HepG2 (cell line): ENCODE measurements around the gene METTL26. TPM values are rescaled to one million over a fixed set of nuclear protein-coding genes. Genes with fewer than 3 reads are reported as not detected.

ENCODE experiments used
- CAMTA2 ChIP-seq: sonication (generic); formaldehyde crosslinking; IDR thresholded peaks from 2 replicates; pipeline ENCODE4 v1.4.0; 2020; ENCODE audit warnings: mild to moderate bottlenecking, missing genetic modification reagents, borderline replicate concordance
- CEBPB ChIP-seq: IDR thresholded peaks from 2 replicates; pipeline ENCODE4 v1.6.1; 2011; ENCODE audit warnings: low read depth, low read length, improper control_type of control experiment, borderline replicate concordance
- FIP1L1 ChIP-seq: fragments of 200-400 bp; formaldehyde crosslinking; IDR thresholded peaks from 2 replicates; pipeline ENCODE4 v1.6.1; 2018; ENCODE audit warnings: low read depth, mild to moderate bottlenecking, low read length, moderate library complexity, borderline replicate concordance; ENCODE audit not compliant: insufficient read depth
- MEF2D ChIP-seq: sonication (generic); formaldehyde crosslinking; IDR thresholded peaks from 2 replicates; pipeline ENCODE4 v1.5.1; 2020; ENCODE audit warnings: mild to moderate bottlenecking, missing genetic modification reagents
- NFYB ChIP-seq: sonication (generic); formaldehyde crosslinking; IDR thresholded peaks from 2 replicates; pipeline ENCODE4 v1.4.0; 2020; ENCODE audit warnings: missing genetic modification reagents
- NKX3-1 ChIP-seq: sonication (generic); formaldehyde crosslinking; IDR thresholded peaks from 2 replicates; pipeline ENCODE4 v1.5.0; 2020; ENCODE audit warnings: missing genetic modification reagents
- NR2F2 ChIP-seq: IDR thresholded peaks from 2 replicates; pipeline ENCODE4 v1.6.1; 2012; ENCODE audit warnings: low read depth, inconsistent platforms, borderline replicate concordance
- PAX8 ChIP-seq: sonication (generic); formaldehyde crosslinking; IDR thresholded peaks from 2 replicates; pipeline ENCODE4 v1.8.0; 2022; ENCODE audit warnings: mild to moderate bottlenecking, missing genetic modification reagents, borderline replicate concordance
- RCOR2 ChIP-seq: IDR thresholded peaks from 2 replicates; pipeline ENCODE4 v1.6.1; 2016; ENCODE audit warnings: missing biosample characterization, missing genetic modification reagents
- ZNF546 ChIP-seq: sonication (generic); formaldehyde crosslinking; conservative IDR thresholded peaks from 2 replicates; pipeline ENCODE4 v1.8.1; 2023; ENCODE audit warnings: mild to moderate bottlenecking, missing genetic modification reagents
- ZNF562 ChIP-seq: sonication (generic); formaldehyde crosslinking; IDR thresholded peaks from 2 replicates; pipeline ENCODE4 v1.8.0; 2022; ENCODE audit warnings: missing genetic modification reagents, borderline replicate concordance
- ZNF572 ChIP-seq: sonication (generic); formaldehyde crosslinking; IDR thresholded peaks from 2 replicates; pipeline ENCODE4 v1.5.1; 2020; ENCODE audit warnings: mild to moderate bottlenecking, missing genetic modification reagents
- polyA plus RNA-seq, 8 experiments: library from polyadenylated mRNA; depleted of rRNA in 3 of 8; stranded (reverse) in 7 of 8; unstranded in 1 of 8; fragments of >200 nt; fragmentation: Illumina TruSeq in 4 of 8; extraction: Trizol in 4 of 8; gene quantifications; 2 replicates each; pipeline versions ENCODE4 v1.2.1 to v1.2.3, GENCODE V29; 2011 to 2016; ENCODE audit warnings: low read depth in 4 of 8, missing spikeins in 1 of 8, mixed read lengths in 1 of 8; ENCODE audit not compliant: insufficient read depth in 1 of 8
- total RNA-seq, 5 experiments: library from RNA; depleted of rRNA; stranded (reverse); fragments of >200 nt; fragmentation: Illumina TruSeq; extraction: Trizol; gene quantifications; 2 replicates each; pipeline ENCODE4 v1.2.3, GENCODE V29; 2016; ENCODE audit warnings: low read depth in 1 of 5
- TF ChIP-seq, protein P1 (sequence below): IDR thresholded peaks from 2 replicates; pipeline ENCODE4 v1.6.1; 2018; ENCODE audit warnings: missing genetic modification reagents, mild to moderate bottlenecking, missing compliant biosample characterization
- TF ChIP-seq, protein P2 (sequence below): sonication (generic); formaldehyde crosslinking; IDR thresholded peaks from 2 replicates; pipeline ENCODE4 v1.4.0; 2020; ENCODE audit warnings: missing genetic modification reagents, borderline replicate concordance
- TF ChIP-seq, protein P3 (sequence below), 2 experiments: sonication (generic) in 1 of 2; formaldehyde crosslinking in 1 of 2; IDR thresholded peaks; 2 replicates each; pipeline versions ENCODE4 v1.6.1 to v1.9.0; 2014 to 2022; ENCODE audit warnings: antibody characterized with exemption in 1 of 2, borderline replicate concordance in 1 of 2, inconsistent platforms in 1 of 2, low read depth in 1 of 2, missing genetic modification reagents in 1 of 2
- TF ChIP-seq, protein P4 (sequence below): sonication (generic); formaldehyde crosslinking; IDR thresholded peaks from 2 replicates; pipeline ENCODE4 v1.5.0; 2020; ENCODE audit warnings: mild to moderate bottlenecking, missing genetic modification reagents, moderate library complexity

METTL26 gene
- total and polyA plus RNA-seq, 2 of the 13 experiments (the other 11 are each of a cell fraction or from before 2014, with no cell fraction given), result 65.5 to 70.1 TPM

DNA sequence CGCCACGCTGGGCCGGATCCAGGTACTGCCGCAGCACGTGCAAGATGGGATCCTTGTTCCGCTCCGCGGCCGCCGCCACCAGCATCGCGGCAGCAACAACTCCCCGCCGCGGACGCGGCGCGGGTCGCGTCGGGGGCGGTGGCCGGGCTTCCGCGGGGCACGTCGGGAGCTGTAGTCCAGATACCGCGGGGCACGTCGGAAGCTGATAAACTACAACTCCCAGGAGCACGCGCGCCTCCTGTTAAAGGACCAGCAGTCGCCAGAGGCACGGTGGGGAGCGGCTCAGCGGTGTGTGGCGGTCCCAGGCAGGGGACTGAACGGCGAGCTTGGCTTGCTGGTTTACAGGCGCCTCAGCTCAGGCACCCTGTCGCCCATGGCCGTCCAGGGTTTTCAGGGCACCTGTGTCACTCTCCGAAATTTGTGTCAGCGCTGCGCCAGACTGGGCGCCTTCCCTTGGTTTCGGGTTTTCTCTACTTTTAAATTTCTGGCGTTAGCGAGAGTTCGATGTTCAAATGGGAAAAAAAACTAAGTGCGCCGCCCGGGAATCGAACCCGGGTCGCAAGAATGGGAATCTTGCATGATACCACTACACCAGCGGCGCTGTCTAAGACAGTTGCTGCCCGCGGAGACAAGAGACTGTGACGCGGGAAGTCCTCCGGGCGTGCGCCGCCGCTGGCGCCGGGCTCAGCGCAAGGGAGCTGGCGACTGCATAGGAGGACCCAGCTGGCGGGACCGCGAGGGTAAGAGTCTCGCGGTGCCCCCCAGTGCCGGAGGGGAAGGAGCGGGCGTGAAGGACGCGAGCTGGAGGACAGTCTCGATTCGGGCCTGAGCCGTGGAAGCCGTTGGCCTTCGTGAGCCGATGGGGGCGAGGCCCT is at the start of gene METTL26 (continued):
- peak; percentile 77; the same call in 1 of the 2 replicates for TF ChIP-seq PAX8
- TF ChIP-seq, protein P1, sequence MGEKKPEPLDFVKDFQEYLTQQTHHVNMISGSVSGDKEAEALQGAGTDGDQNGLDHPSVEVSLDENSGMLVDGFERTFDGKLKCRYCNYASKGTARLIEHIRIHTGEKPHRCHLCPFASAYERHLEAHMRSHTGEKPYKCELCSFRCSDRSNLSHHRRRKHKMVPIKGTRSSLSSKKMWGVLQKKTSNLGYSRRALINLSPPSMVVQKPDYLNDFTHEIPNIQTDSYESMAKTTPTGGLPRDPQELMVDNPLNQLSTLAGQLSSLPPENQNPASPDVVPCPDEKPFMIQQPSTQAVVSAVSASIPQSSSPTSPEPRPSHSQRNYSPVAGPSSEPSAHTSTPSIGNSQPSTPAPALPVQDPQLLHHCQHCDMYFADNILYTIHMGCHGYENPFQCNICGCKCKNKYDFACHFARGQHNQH (CRISPR knock-in tag), result peak; percentile 28
- 0 out of 2 replicates have a peak, but pooled peaks have one; percentile 73 for TF ChIP-seq CAMTA2
- no peak; the same call in 1 of the 2 replicates for TF ChIP-seq FIP1L1
- 0 out of 2 replicates have a peak, but pooled peaks have one; percentile 51 for TF ChIP-seq ZNF562 (CRISPR knock-in tag)
- TF ChIP-seq ZNF546 (CRISPR knock-in tag), result no peak; the same call in 1 of the 2 replicates
- no peak for TF ChIP-seq NR2F2
- TF ChIP-seq, protein P2, sequence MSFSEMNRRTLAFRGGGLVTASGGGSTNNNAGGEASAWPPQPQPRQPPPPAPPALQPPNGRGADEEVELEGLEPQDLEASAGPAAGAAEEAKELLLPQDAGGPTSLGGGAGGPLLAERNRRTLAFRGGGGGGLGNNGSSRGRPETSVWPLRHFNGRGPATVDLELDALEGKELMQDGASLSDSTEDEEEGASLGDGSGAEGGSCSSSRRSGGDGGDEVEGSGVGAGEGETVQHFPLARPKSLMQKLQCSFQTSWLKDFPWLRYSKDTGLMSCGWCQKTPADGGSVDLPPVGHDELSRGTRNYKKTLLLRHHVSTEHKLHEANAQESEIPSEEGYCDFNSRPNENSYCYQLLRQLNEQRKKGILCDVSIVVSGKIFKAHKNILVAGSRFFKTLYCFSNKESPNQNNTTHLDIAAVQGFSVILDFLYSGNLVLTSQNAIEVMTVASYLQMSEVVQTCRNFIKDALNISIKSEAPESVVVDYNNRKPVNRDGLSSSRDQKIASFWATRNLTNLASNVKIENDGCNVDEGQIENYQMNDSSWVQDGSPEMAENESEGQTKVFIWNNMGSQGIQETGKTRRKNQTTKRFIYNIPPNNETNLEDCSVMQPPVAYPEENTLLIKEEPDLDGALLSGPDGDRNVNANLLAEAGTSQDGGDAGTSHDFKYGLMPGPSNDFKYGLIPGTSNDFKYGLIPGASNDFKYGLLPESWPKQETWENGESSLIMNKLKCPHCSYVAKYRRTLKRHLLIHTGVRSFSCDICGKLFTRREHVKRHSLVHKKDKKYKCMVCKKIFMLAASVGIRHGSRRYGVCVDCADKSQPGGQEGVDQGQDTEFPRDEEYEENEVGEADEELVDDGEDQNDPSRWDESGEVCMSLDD (CRISPR knock-in tag), result no peak
- no peak for TF ChIP-seq RCOR2
- no peak for TF ChIP-seq NFYB
- no peak for TF ChIP-seq ZNF572 (CRISPR knock-in tag)
- no peak for TF ChIP-seq NKX3-1
- TF ChIP-seq, protein P3, sequence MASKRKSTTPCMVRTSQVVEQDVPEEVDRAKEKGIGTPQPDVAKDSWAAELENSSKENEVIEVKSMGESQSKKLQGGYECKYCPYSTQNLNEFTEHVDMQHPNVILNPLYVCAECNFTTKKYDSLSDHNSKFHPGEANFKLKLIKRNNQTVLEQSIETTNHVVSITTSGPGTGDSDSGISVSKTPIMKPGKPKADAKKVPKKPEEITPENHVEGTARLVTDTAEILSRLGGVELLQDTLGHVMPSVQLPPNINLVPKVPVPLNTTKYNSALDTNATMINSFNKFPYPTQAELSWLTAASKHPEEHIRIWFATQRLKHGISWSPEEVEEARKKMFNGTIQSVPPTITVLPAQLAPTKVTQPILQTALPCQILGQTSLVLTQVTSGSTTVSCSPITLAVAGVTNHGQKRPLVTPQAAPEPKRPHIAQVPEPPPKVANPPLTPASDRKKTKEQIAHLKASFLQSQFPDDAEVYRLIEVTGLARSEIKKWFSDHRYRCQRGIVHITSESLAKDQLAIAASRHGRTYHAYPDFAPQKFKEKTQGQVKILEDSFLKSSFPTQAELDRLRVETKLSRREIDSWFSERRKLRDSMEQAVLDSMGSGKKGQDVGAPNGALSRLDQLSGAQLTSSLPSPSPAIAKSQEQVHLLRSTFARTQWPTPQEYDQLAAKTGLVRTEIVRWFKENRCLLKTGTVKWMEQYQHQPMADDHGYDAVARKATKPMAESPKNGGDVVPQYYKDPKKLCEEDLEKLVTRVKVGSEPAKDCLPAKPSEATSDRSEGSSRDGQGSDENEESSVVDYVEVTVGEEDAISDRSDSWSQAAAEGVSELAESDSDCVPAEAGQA (IDR thresholded peaks at IDR 0.05; ENCODE audit: low read depth), result peak; percentile 41
- TF ChIP-seq, protein P3 (CRISPR knock-in tag; IDR thresholded peaks at IDR 0.05; ENCODE audit: borderline replicate concordance), result no peak; the same call in 1 of the 2 replicates
- TF ChIP-seq, protein P4, sequence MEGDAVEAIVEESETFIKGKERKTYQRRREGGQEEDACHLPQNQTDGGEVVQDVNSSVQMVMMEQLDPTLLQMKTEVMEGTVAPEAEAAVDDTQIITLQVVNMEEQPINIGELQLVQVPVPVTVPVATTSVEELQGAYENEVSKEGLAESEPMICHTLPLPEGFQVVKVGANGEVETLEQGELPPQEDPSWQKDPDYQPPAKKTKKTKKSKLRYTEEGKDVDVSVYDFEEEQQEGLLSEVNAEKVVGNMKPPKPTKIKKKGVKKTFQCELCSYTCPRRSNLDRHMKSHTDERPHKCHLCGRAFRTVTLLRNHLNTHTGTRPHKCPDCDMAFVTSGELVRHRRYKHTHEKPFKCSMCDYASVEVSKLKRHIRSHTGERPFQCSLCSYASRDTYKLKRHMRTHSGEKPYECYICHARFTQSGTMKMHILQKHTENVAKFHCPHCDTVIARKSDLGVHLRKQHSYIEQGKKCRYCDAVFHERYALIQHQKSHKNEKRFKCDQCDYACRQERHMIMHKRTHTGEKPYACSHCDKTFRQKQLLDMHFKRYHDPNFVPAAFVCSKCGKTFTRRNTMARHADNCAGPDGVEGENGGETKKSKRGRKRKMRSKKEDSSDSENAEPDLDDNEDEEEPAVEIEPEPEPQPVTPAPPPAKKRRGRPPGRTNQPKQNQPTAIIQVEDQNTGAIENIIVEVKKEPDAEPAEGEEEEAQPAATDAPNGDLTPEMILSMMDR, result peak; percentile 29; the same call in 1 of the 2 replicates
- TF ChIP-seq MEF2D (CRISPR knock-in tag), result 0 out of 2 replicates have a peak, but pooled peaks have one; percentile 20
- TF ChIP-seq CEBPB, result no peak
